SK-N-SH treated with all-trans-retinoic acid at 6 μM for 48 hours (cell line): ENCODE results near the gene RIPOR2.
A peak's percentile ranks its signal among the peaks of the same experiment; 100 is the strongest.

Experiments
- ATAC-seq: fragments of 200-7000 bp; cut with Tn5 transposase; 3 replicates; pipeline ENCODE4 v1.9.1; 2020; ENCODE audit warnings: mild to moderate bottlenecking, moderate library complexity
- BACH2 ChIP-seq: fragments of 250-450 bp; sonication (Bioruptor Pico); IDR thresholded peaks from 2 replicates; pipeline ENCODE4 v1.9.0; 2021; ENCODE audit warnings: mild to moderate bottlenecking, borderline replicate concordance
- CSDC2 ChIP-seq: fragments of 250-450 bp; sonication (Bioruptor Pico); IDR thresholded peaks from 2 replicates; pipeline ENCODE4 v1.5.0; 2020; ENCODE audit warnings: mild to moderate bottlenecking, moderate library complexity
- ISL1 ChIP-seq: fragments of 250-450 bp; sonication (Bioruptor Pico); IDR thresholded peaks from 2 replicates; pipeline ENCODE4 v2.1.2; 2022; ENCODE audit warnings: mild to moderate bottlenecking, moderate library complexity
- PATZ1 ChIP-seq: fragments of 250-450 bp; sonication (Bioruptor Pico); IDR thresholded peaks from 2 replicates; pipeline ENCODE4 v1.8.0; 2020; ENCODE audit warnings: mild to moderate bottlenecking, moderate library complexity, borderline replicate concordance
- RARB ChIP-seq: fragments of 250-450 bp; sonication (Bioruptor Pico); IDR thresholded peaks from 2 replicates; pipeline ENCODE4 v1.8.0; 2021; ENCODE audit warnings: mild to moderate bottlenecking, moderate library complexity
- SNAI2 ChIP-seq: fragments of 250-450 bp; sonication (Bioruptor Pico); IDR thresholded peaks from 2 replicates; pipeline ENCODE4 v1.5.0; 2020; ENCODE audit warnings: mild to moderate bottlenecking, moderate library complexity
- TCF4 ChIP-seq: fragments of 250-450 bp; sonication (Bioruptor Pico); IDR thresholded peaks from 2 replicates; pipeline ENCODE4 v1.8.0; 2021; ENCODE audit warnings: mild to moderate bottlenecking, moderate library complexity, borderline replicate concordance
- TOX ChIP-seq: fragments of 250-450 bp; sonication (Bioruptor Pico); IDR thresholded peaks from 2 replicates; pipeline ENCODE4 v1.8.0; 2021; ENCODE audit warnings: mild to moderate bottlenecking, moderate library complexity, borderline replicate concordance
- ZC3H10 ChIP-seq: fragments of 250-450 bp; sonication (Bioruptor Pico); IDR thresholded peaks from 2 replicates; pipeline ENCODE4 v1.5.1; 2021; ENCODE audit warnings: mild to moderate bottlenecking, moderate library complexity
- ZFP3 ChIP-seq: fragments of 250-450 bp; sonication (Bioruptor Pico); IDR thresholded peaks from 2 replicates; pipeline ENCODE4 v1.5.0; 2020; ENCODE audit warnings: mild to moderate bottlenecking, moderate library complexity
- ZFP30 ChIP-seq: fragments of 450-650 bp; formaldehyde crosslinking; IDR thresholded peaks from 2 replicates; pipeline ENCODE4 v1.5.0; 2022; ENCODE audit warnings: mild to moderate bottlenecking, moderate library complexity
- ZNF70 ChIP-seq: fragments of 450-650 bp; formaldehyde crosslinking; IDR thresholded peaks from 2 replicates; pipeline ENCODE4 v1.5.0; 2020; ENCODE audit warnings: mild to moderate bottlenecking, moderate library complexity
- TF ChIP-seq, protein P1 (sequence below): fragments of 250-450 bp; sonication (Bioruptor Pico); IDR thresholded peaks from 2 replicates; pipeline ENCODE4 v1.5.1; 2020; ENCODE audit warnings: low read depth, mild to moderate bottlenecking, moderate library complexity
- TF ChIP-seq, protein P2 (sequence below): fragments of 250-450 bp; sonication (Bioruptor Pico); IDR thresholded peaks from 2 replicates; pipeline ENCODE4 v1.5.0; 2020; ENCODE audit warnings: mild to moderate bottlenecking, moderate library complexity
- TF ChIP-seq, protein P3 (sequence below): fragments of 250-450 bp; sonication (Bioruptor Pico); IDR thresholded peaks from 2 replicates; pipeline ENCODE4 v1.5.1; 2021; ENCODE audit warnings: mild to moderate bottlenecking, moderate library complexity

The RIPOR2 gene

DNA sequence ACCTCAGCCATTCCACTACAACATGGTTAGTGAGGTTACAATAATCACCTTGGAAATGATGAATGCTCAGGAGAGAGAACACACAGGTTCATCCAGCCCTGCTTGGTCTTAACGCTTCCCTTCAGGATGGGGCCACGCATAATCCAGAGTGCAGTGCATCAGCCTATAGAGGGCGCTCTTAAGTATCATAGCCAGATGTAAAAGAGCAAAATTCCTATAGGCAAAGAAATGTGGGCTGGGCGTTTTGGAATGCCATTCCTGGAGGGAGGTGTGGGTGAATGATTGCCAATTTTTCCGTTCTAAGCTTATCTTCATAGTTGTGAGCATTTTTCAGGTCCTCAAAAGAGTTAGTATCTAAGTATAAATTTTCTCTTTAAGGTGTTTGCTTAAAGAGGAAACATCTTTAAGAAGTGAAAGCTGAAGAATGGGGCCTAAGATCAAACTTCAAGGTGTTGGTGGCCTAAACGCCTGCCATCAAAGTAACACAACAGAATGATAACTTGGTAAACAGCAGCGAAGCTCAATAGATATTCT is 1.8 kb downstream of the RIPOR2 start:
- ATAC-seq: peak; percentile 61
- no peak for TF ChIP-seq PATZ1 (CRISPR knock-in tag)
- no peak for TF ChIP-seq ZFP30 (CRISPR knock-in tag)
- TF ChIP-seq, protein P1, sequence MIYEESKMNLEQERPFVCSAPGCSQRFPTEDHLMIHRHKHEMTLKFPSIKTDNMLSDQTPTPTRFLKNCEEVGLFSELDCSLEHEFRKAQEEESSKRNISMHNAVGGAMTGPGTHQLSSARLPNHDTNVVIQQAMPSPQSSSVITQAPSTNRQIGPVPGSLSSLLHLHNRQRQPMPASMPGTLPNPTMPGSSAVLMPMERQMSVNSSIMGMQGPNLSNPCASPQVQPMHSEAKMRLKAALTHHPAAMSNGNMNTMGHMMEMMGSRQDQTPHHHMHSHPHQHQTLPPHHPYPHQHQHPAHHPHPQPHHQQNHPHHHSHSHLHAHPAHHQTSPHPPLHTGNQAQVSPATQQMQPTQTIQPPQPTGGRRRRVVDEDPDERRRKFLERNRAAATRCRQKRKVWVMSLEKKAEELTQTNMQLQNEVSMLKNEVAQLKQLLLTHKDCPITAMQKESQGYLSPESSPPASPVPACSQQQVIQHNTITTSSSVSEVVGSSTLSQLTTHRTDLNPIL (CRISPR knock-in tag): no peak

- ATAC-seq: no peak
- TF ChIP-seq TCF4: no peak
- TF ChIP-seq, protein P2, sequence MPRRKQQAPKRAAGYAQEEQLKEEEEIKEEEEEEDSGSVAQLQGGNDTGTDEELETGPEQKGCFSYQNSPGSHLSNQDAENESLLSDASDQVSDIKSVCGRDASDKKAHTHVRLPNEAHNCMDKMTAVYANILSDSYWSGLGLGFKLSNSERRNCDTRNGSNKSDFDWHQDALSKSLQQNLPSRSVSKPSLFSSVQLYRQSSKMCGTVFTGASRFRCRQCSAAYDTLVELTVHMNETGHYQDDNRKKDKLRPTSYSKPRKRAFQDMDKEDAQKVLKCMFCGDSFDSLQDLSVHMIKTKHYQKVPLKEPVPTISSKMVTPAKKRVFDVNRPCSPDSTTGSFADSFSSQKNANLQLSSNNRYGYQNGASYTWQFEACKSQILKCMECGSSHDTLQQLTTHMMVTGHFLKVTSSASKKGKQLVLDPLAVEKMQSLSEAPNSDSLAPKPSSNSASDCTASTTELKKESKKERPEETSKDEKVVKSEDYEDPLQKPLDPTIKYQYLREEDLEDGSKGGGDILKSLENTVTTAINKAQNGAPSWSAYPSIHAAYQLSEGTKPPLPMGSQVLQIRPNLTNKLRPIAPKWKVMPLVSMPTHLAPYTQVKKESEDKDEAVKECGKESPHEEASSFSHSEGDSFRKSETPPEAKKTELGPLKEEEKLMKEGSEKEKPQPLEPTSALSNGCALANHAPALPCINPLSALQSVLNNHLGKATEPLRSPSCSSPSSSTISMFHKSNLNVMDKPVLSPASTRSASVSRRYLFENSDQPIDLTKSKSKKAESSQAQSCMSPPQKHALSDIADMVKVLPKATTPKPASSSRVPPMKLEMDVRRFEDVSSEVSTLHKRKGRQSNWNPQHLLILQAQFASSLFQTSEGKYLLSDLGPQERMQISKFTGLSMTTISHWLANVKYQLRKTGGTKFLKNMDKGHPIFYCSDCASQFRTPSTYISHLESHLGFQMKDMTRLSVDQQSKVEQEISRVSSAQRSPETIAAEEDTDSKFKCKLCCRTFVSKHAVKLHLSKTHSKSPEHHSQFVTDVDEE (CRISPR knock-in tag): no peak
Observed at GRCh38 chr6:24933266-24933665, 2.5 kb downstream of the RIPOR2 start.

GRCh38 chr6:24932832-24933231 is 2.9 kb downstream of the RIPOR2 start:
- TF ChIP-seq, protein P2 (CRISPR knock-in tag): no peak
- no peak for TF ChIP-seq RARB
- TF ChIP-seq BACH2 (CRISPR knock-in tag): no peak
- no peak for TF ChIP-seq ZFP3 (CRISPR knock-in tag)
- TF ChIP-seq TCF4: no peak
- TF ChIP-seq PATZ1 (CRISPR knock-in tag): no peak
- TF ChIP-seq CSDC2: no peak
- TF ChIP-seq ZFP30 (CRISPR knock-in tag): no peak
- no peak for TF ChIP-seq TOX
- ATAC-seq: no peak

DNA sequence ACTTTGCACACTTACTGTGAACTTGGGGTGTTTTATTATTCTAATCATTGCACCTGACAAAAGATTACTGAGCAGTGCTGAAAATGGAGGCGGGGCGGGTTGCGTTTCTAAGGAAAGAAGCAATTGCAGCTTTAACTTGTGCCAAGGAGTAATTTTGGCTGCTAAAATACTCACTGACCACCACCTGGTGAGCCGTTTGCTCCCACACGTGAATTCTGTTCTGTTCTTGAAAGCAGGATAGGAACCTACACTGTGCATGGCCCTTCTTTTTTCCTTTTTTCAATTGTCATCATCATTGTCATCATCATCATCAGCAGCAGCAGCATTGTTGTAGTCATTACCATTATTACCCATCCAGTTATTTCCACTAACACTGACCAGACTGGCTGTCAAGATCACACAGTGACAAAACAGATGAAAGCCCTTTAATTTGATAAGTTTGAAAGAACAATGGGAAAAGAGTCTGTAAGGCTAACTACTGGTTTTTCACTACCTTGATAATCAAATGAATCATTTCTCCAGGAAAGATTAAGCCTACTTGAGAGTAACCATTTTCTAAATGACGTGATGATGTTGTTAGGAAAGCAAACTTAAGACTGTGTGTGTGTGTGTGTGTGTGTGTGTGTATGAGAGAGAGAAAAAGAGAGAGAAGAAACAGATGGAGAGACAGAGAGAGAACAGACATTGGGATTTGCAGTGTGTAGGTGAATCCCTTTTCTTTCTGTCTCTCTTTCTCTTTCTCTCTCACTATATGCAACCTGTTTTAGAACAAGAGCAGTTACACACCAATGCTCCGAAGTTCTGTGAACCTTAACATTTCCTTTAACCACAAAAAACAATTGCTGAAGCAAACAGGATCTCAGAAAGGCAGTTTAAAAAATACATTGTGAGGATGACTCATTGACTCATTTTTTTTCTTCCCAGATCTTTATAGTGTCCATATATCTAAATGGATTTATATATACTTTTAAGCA is 3.8 kb downstream of the RIPOR2 start:
- TF ChIP-seq ZC3H10 (CRISPR knock-in tag) (peak; percentile 44; the same call in 1 of the 2 replicates), ZNF70 (CRISPR knock-in tag) (no peak), CSDC2 (no peak), TCF4 (peak; percentile 68), ISL1 (CRISPR knock-in tag) (peak; percentile 81), SNAI2 (CRISPR knock-in tag) (no peak; the same call in none of the 2 replicates)
- TF ChIP-seq, protein P1 (CRISPR knock-in tag): peak; percentile 81; the same call in 1 of the 2 replicates
- TF ChIP-seq, protein P3, sequence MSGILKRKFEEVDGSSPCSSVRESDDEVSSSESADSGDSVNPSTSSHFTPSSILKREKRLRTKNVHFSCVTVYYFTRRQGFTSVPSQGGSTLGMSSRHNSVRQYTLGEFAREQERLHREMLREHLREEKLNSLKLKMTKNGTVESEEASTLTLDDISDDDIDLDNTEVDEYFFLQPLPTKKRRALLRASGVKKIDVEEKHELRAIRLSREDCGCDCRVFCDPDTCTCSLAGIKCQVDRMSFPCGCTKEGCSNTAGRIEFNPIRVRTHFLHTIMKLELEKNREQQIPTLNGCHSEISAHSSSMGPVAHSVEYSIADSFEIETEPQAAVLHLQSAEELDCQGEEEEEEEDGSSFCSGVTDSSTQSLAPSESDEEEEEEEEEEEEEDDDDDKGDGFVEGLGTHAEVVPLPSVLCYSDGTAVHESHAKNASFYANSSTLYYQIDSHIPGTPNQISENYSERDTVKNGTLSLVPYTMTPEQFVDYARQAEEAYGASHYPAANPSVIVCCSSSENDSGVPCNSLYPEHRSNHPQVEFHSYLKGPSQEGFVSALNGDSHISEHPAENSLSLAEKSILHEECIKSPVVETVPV (CRISPR knock-in tag): peak; percentile 51; the same call in 1 of the 2 replicates
- ATAC-seq: peak; percentile 34
